ENCODE data around the gene PARD3. TPM values are rescaled to one million over a fixed set of nuclear protein-coding genes. Genes with fewer than 3 reads are reported as not detected.
"Not testable (repeated sequence)": the region's sequence is repeated elsewhere in the genome, so short reads cannot be mapped to it uniquely, and the experiment has no call there.

The PARD3 gene
- total RNA-seq, 2 donors from 2014 or later, result 31.6 to 41.6 TPM

GRCh38 chr10:34359435-34359813 is 455.7 kb downstream of the PARD3 start:
- no peaks in the 10 kb centered on the region for H3K27me3 ChIP-seq
- TF ChIP-seq CTCF (IDR thresholded peaks at IDR 0.05), result no peak
- H3K36me3 ChIP-seq, result peaks cover 18% of the 10 kb centered on the region
- no peaks in the 10 kb centered on the region for H3K4me1 ChIP-seq
- H3K4me3 ChIP-seq, result no peak overlapping the region
- no peaks in the 10 kb centered on the region for H3K9me3 ChIP-seq
- no peak for DNase-seq (ENCODE audit: low spot score)
- H3K27ac ChIP-seq, result no peak overlapping the region

- DNase-seq (ENCODE audit: low spot score), result no peak
- H3K27me3 ChIP-seq, result no peaks in the 10 kb centered on the region
- no peak overlapping the region for H3K27ac ChIP-seq
- H3K9me3 ChIP-seq, result no peaks in the 10 kb centered on the region
- H3K4me3 ChIP-seq, result no peak overlapping the region
- H3K4me1 ChIP-seq, result no peaks in the 10 kb centered on the region
- H3K36me3 ChIP-seq, result peaks cover 18% of the 10 kb centered on the region
- no peak for TF ChIP-seq CTCF (IDR thresholded peaks at IDR 0.05)
These were observed 456.2 kb downstream of the PARD3 start for GRCh38 chr10:34358729-34359434.

GRCh38 chr10:34356463-34356862 is 458.6 kb downstream of the PARD3 start:
- H3K27me3 ChIP-seq, result no peaks in the 10 kb centered on the region
- no peak overlapping the region for H3K4me3 ChIP-seq
- TF ChIP-seq CTCF (IDR thresholded peaks at IDR 0.05), result no peak
- DNase-seq (ENCODE audit: low spot score), result no peak
- H3K9me3 ChIP-seq, result no peaks in the 10 kb centered on the region
- H3K36me3 ChIP-seq, result peaks cover 18% of the 10 kb centered on the region
- no peak overlapping the region for H3K27ac ChIP-seq
- H3K4me1 ChIP-seq, result no peaks in the 10 kb centered on the region

DNA sequence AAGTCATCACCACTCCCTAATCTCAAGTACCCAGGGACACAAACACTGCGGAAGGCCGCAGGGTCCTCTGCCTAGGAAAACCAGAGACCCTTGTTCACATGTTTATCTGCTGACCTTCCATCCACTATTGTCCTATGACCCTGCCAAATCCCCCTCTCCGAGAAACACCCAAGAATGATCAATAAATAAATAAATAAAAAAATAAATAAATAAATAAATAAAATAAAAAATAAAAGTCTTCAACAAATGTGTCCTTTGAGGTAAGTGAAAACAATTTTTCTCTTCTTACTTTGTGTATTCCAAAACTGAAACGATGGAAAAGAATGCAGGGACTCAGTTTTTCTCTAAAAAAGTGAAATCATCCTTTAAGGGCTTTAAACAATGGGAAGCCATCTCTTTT is 461.6 kb downstream of the PARD3 start:
- not testable (repeated sequence) for H3K27me3 ChIP-seq; DNase-seq (ENCODE audit: low spot score); H3K4me1 ChIP-seq; H3K36me3 ChIP-seq; H3K9me3 ChIP-seq; H3K4me3 ChIP-seq; H3K27ac ChIP-seq

DNA sequence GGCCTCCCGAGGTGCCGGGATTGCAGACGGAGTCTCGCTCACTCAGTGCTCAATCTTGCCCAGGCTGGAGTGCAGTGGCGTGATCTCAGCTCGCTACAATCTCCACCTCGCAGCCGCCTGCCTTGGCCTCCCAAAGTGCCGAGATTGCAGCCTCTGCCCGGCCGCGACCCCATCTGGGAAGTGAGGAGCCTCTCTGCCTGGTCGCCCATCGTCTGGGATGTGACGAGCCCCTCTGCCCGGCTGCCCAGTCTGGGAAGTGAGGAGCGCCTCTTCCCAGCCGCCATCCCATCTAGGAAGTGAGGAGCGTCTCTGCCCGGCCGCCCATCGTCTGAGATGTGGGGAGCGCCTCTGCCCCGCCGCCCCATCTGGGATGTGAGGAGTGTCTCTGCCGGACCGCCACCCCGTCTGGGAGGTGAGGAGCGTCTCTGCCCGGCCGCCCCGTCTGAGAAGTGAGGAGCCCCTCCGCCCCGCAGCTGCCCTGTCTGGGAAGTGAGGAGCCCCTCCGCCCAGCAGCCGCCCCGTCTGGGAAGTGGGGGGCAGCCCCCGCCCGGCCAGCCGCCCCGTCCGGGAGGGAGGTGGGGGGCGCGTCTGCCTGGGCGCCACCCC is 462.4 kb downstream of the PARD3 start:
- not testable (repeated sequence) for H3K4me3 ChIP-seq; H3K9me3 ChIP-seq; H3K27ac ChIP-seq; H3K27me3 ChIP-seq; DNase-seq (ENCODE audit: low spot score); H3K4me1 ChIP-seq; H3K36me3 ChIP-seq

GRCh38 chr10:34351161-34351560 is 463.9 kb downstream of the PARD3 start:
- H3K9me3 ChIP-seq, result no peaks in the 10 kb centered on the region
- H3K4me3 ChIP-seq, result no peak overlapping the region
- DNase-seq (ENCODE audit: low spot score), result no peak
- TF ChIP-seq CTCF (IDR thresholded peaks at IDR 0.05), result no peak
- H3K4me1 ChIP-seq, result no peaks in the 10 kb centered on the region
- H3K27me3 ChIP-seq, result no peaks in the 10 kb centered on the region
- H3K36me3 ChIP-seq, result no peaks in the 10 kb centered on the region
- no peak overlapping the region for H3K27ac ChIP-seq
